K562 (cell line): Measurements from ENCODE around the gene SLC9B1. TPM values are rescaled to one million over a fixed set of nuclear protein-coding genes. Genes with fewer than 3 reads are reported as not detected.
"Not testable (repeated sequence)": the region's sequence is repeated elsewhere in the genome, so short reads cannot be mapped to it uniquely, and the experiment has no call there.

Experiments used
- ATAC-seq: fragments of 200-7000 bp; cut with Tn5 transposase; 3 replicates; pipeline ENCODE4 v1.9.1; 2020; ENCODE audit warnings: moderate library complexity
- BruUV-seq: library from RNA; stranded (reverse); fragments of 400-500 nt; replicated peaks from 2 replicates; lab custom pipeline; 2021; lab: Mats Ljungman, UMichigan
- CTCF ChIA-PET: fragments of 300-600 bp; formaldehyde crosslinking; extraction: SDS; loops from one replicate; lab custom pipeline; 2021; ENCODE audit warnings: low intra/inter-chr PET ratio; lab: Yijun Ruan, JAX
- POLR2A ChIA-PET: fragments of 300-600, 350-650 bp; sonication (Branson Sonifier 250); formaldehyde crosslinking; extraction: SDS; loops from one replicate; lab custom pipeline; 2021; ENCODE audit warnings: antibody characterized with exemption, inconsistent platforms; lab: Yijun Ruan, JAX
- DNase-seq, 4 experiments: peaks; one replicate each; pipeline versions ENCODE4 v3.0.0 to v3.0.0-alpha.2; 2011 to 2018; ENCODE audit warnings: low spot score in 3 of 4, mixed read lengths in 3 of 4; ENCODE audit errors: extremely low read depth in 1 of 4
- FAIRE-seq: peaks from 2 replicates; lab custom pipeline; 2011; peaks lifted over from hg19 to GRCh38; lab: Jason Lieb, UNC
- H2AFZ ChIP-seq: 2 replicates; pipeline ENCODE4 v1.6.0; 2011; ENCODE audit warnings: low read depth, low read length, control low read depth, inconsistent platforms
- H3K27ac ChIP-seq: fragments of 200-600 bp; 3 replicates; pipeline ENCODE4 v1.8.0; 2011; ENCODE audit warnings: low read depth, mild to moderate bottlenecking, control low read depth, inconsistent platforms, low read length, moderate library complexity, mixed read lengths; ENCODE audit errors: extremely low read depth
- H3K27me3 ChIP-seq, 2 experiments: fragments of 300-600 bp in 1 of 2; 2 replicates in 1 of 2; 3 replicates in 1 of 2; pipeline versions ENCODE4 v1.6.0 to v1.8.0; 2011; ENCODE audit warnings: inconsistent platforms in 2 of 2, low read length in 2 of 2, mild to moderate bottlenecking in 1 of 2, mixed read lengths in 1 of 2, moderate library complexity in 1 of 2; ENCODE audit not compliant: control insufficient read depth in 2 of 2, insufficient read depth in 2 of 2
- H3K36me3 ChIP-seq: fragments of 300-600 bp; 3 replicates; pipeline ENCODE4 v1.8.0; 2011; ENCODE audit warnings: mild to moderate bottlenecking, low read length, inconsistent platforms; ENCODE audit not compliant: control insufficient read depth, insufficient read depth
- H3K4me1 ChIP-seq, 2 experiments: fragments of 200-600 bp in 1 of 2; replicated peaks in 1 of 2; 2 replicates in 1 of 2; 3 replicates in 1 of 2; pipeline versions ENCODE4 v1.5.1 to v1.8.0; 2011; ENCODE audit warnings: inconsistent platforms in 2 of 2, low read length in 2 of 2, mild to moderate bottlenecking in 1 of 2, mixed read lengths in 1 of 2, moderate library complexity in 1 of 2; ENCODE audit not compliant: control insufficient read depth in 2 of 2, insufficient read depth in 2 of 2
- H3K4me2 ChIP-seq: 2 replicates; pipeline ENCODE4 v1.6.1; 2011; ENCODE audit warnings: low read length, control low read depth, inconsistent platforms, mixed read lengths; ENCODE audit not compliant: insufficient read depth
- H3K4me3 ChIP-seq: fragments of 200-600 bp; sonication (generic), shearing (Covaris generic); 2 replicates; pipeline ENCODE4 v1.5.1; 2016; ENCODE audit warnings: control low read depth, inconsistent platforms
- H3K79me2 ChIP-seq: fragments of 200-600 bp; 3 replicates; pipeline ENCODE4 v1.8.0; 2011; ENCODE audit warnings: low read length, inconsistent platforms; ENCODE audit not compliant: control insufficient read depth, insufficient read depth
- H3K9ac ChIP-seq, 2 experiments: 2 replicates each; pipeline versions ENCODE4 v1.6.0 to v1.6.1; 2011; ENCODE audit warnings: low read depth in 2 of 2, low read length in 2 of 2, control low read depth in 1 of 2, inconsistent platforms in 1 of 2, mild to moderate bottlenecking in 1 of 2, mixed read lengths in 1 of 2; ENCODE audit not compliant: insufficient read depth in 1 of 2
- H3K9me1 ChIP-seq: one replicate; pipeline ENCODE4 v1.6.0; 2011; ENCODE audit warnings: inconsistent platforms, mild to moderate bottlenecking, low read length, moderate library complexity; ENCODE audit not compliant: control insufficient read depth, insufficient read depth
- H3K9me3 ChIP-seq: replicated peaks from 2 replicates; pipeline ENCODE4 v1.5.1; 2011; ENCODE audit warnings: low read depth, low read length, inconsistent platforms; ENCODE audit not compliant: control insufficient read depth, insufficient read depth
- H4K20me1 ChIP-seq: replicated peaks from 2 replicates; pipeline ENCODE4 v1.6.1; 2011; ENCODE audit warnings: low read length, inconsistent platforms, mixed read lengths; ENCODE audit not compliant: control insufficient read depth, insufficient read depth
- WGBS: fragments of 100-300 bp; shearing (Covaris generic); methylation state at CpG from one replicate; pipeline ENCODE4 v1.1.6; 2016; ENCODE audit warnings: low coverage, mixed read lengths; ENCODE audit not compliant: insufficient coverage; ENCODE audit errors: missing lambda C conversion rate; 5-methylcytosine and 5-hydroxymethylcytosine counted together
- in situ Hi-C: fragments of 300-500 bp; cut with MboI; formaldehyde crosslinking; loops from 4 replicates; pipeline ENCODE4 v1.15.0; 2018; ENCODE audit warnings: inconsistent platforms, mixed read lengths
- intact Hi-C: fragments of 100-400 bp; cut with micrococcal nuclease; formaldehyde crosslinking; loops from 2 replicates; pipeline ENCODE4 v1.14.2; 2022
- polyA plus RNA-seq, 8 experiments: library from polyadenylated mRNA; depleted of rRNA in 4 of 8; stranded (reverse) in 5 of 8; unstranded in 3 of 8; fragments of >200 nt; fragmentation: Nextera tagmentation in 2 of 8; fragmentation: Illumina TruSeq in 1 of 8; extraction: Ambion mirVana in 2 of 8; extraction: Trizol in 1 of 8; gene quantifications; 2 replicates each; pipeline versions ENCODE4 v1.2.1 to v1.2.3, GENCODE V29; 2011 to 2014; ENCODE audit warnings: inconsistent platforms in 1 of 8, missing spikeins in 1 of 8
- total RNA-seq, 7 experiments: library from RNA; depleted of rRNA in 6 of 7; stranded (reverse); fragments of >200 nt in 6 of 7; fragmentation: Illumina TruSeq in 2 of 7; extraction: Trizol in 2 of 7; gene quantifications; 2 replicates each; pipeline versions ENCODE4 v1.2.1 to v1.2.3, GENCODE V29; 2011 to 2021; ENCODE audit warnings: low replicate concordance in 1 of 7

Gene SLC9B1
- total and polyA plus RNA-seq, 9 of the 15 experiments (the other 6 are each of a cell fraction or from before 2014, with no cell fraction given) = 0.21 to 1.3 (median 0.51) TPM

DNA sequence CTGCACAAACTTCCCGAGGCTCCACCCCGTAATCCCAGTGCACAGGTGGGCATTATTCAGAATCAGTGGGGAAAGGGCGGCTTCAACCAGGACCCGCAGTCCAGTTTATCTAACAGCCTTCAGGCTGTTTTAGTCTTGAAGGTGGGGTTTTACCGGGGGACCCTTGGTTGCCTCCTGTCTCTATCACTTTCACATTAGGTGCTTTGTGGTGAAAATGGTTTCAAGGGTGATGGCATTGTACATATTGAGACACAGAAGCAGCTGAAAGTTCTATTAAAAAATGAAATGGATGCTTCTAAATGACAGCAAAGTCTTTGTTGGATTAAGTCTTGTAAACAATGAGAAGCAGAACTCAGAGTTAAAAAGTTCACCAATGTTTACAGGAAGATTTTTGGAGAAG is 123.0 kb downstream of the SLC9B1 start:
- H3K9me1 ChIP-seq, H3K4me3 ChIP-seq, H3K36me3 ChIP-seq, H4K20me1 ChIP-seq, H3K4me2 ChIP-seq, FAIRE-seq, H3K9ac ChIP-seq, H3K9me3 ChIP-seq, H3K4me1 ChIP-seq, H2AFZ ChIP-seq, CTCF ChIA-PET, in situ Hi-C loops, H3K27ac ChIP-seq, DNase-seq, H3K79me2 ChIP-seq, ATAC-seq, intact Hi-C loops, H3K27me3 ChIP-seq, BruUV-seq: not testable (repeated sequence)
- POLR2A ChIA-PET = interaction anchor here (0.7 kb wide), 1 partner anchor 24 kb away, joined by 3 read pairs; no protein-coding TSS in a partner anchor
- WGBS = 29% methylated on average over 5 of the region's 5 CpGs

GRCh38 chr4:102889866-102890265 is 129.6 kb downstream of the SLC9B1 start:
- H3K27me3 ChIP-seq, ATAC-seq, DNase-seq, H2AFZ ChIP-seq, H3K4me1 ChIP-seq, H3K9me3 ChIP-seq, H3K79me2 ChIP-seq, H3K4me2 ChIP-seq, intact Hi-C loops, H4K20me1 ChIP-seq, H3K9ac ChIP-seq, FAIRE-seq, in situ Hi-C loops, POLR2A ChIA-PET, H3K4me3 ChIP-seq, CTCF ChIA-PET, H3K9me1 ChIP-seq, H3K27ac ChIP-seq, BruUV-seq: not testable (repeated sequence)
- peaks cover 12% of the 10 kb centered on the region for H3K36me3 ChIP-seq
- 67% methylated on average over 3 of the region's 3 CpGs for WGBS

GRCh38 chr4:102888570-102888969 is 130.9 kb downstream of the SLC9B1 start:
- intact Hi-C loops, H3K4me1 ChIP-seq, H3K4me3 ChIP-seq, H3K27me3 ChIP-seq, H3K9me3 ChIP-seq, POLR2A ChIA-PET, CTCF ChIA-PET, H3K4me2 ChIP-seq, FAIRE-seq, H4K20me1 ChIP-seq, H3K9me1 ChIP-seq, ATAC-seq, BruUV-seq, H2AFZ ChIP-seq, DNase-seq, in situ Hi-C loops, H3K27ac ChIP-seq, H3K9ac ChIP-seq: not testable (repeated sequence)
- peaks cover 19% of the 10 kb centered on the region for H3K36me3 ChIP-seq
- peaks cover 11% of the 10 kb centered on the region for H3K79me2 ChIP-seq
- WGBS = 84% methylated on average over 2 of the region's 2 CpGs
